ENCODE results near the gene HMSD.

Gene HMSD

DNA sequence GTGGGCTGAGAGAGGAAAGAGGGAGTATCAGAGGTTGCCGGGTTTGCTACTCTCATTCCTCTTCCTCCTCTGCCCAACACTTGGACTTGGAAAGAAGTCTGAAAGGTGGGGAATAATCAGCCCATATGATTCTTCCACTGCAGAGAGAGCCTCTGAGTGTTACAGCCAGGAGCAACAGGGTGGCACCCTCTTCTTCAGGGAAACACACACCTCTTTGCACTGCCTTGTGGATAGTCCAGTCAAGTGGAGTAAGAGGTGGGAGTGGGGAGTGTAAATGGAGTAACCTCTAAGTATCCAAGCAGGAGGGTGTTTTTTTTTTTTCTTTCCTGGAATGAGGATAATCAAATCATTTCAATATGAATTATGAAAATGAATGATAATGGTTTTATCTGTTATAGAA is 11.8 kb downstream of the HMSD start:
- no peak for DNase-seq

DNA sequence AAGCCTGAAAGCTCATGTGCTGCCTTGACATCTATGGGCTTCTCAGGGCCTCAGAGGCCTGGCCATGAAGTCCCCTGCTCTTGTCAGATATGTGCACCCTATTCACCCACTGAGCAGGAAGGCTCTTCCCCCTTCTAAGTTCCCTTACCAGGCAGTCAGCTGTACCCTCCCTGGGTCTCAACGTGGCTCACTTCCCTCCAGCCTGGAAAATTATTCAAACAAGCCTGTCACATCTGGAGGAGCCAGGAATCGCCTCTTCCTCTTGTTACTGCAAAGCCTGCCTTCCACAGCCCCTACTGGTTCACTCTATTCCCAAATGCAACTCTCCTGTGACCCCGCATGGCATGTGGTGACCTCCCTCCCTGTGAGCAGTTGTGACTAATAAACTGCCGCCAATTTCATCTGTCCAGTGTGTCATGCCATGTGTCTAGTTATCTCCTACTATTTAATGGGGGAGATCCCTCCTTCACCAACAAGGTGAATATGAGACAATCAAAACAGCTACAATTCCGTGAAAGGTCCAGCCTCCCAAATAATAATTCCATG is 12.4 kb downstream of the HMSD start:
- DNase-seq, result no peak

DNA sequence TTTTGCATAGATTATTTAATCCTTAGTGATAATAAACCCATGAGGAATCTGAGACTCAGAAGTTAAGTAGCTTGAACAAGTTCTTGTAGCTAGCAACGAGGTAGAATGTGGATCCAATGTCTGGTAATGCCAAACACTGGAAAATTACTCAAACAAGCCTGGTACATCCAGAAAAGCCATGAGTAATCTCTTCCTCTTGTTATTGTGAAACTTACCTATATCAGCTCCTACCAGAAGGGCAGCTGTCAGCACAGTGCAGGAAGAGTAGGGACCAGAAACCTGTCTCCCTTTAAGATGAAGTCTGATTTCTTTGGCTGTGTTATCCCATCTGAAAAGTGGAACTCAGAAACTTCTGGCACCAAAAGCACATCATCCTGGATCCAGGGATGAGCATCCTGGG is 13.0 kb downstream of the HMSD start:
- DNase-seq, result no peak

DNA sequence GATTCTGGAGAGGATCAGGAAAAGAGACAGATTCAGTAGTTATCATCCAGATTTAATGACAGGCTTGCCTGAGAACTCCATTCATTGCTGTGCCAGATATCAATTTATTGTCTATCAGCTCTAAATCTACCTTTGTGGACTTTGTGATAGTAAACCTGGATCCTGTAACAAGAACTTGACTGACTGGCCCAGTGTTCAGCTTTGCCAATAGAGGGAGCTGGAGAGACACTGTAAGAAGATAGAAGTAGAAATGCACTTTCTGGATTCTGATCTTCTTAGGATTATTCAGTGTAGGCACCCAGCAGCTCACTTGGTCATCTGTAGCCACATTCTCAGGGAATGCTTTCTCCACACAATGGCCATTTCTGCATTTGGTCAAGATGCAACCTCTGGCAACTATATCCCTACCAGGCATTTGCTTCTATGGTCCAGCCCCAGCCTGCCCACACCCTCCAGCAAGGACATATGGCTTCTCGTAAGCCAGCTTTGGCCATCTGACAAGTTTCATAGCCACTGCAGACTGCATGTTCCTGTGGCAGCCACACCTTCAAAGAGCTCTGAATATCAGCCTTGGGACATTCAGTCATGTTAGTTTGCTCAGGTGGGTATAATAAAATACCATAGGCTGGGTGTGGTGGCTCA is 14.6 kb downstream of the HMSD start:
- peak; percentile 34 for DNase-seq

DNA sequence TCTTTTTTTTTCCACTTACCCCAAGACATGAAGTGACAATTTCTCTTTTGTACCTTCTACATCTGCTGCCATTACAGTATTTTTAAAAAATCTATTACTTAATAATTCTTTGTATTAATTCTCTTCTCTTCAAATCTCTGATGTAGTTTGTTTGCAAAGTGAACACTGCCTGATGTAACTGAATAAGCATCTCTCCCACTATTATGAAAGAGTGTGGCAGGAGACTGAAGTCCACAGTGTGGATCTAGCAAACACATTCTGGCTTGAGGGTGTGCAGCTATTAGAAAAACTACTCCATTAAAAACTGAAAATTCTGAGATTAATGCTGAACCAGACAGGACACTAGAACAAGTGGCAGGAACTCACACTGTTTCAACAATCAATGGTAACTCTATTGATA is 15.8 kb downstream of the HMSD start:
- no peak for DNase-seq

DNA sequence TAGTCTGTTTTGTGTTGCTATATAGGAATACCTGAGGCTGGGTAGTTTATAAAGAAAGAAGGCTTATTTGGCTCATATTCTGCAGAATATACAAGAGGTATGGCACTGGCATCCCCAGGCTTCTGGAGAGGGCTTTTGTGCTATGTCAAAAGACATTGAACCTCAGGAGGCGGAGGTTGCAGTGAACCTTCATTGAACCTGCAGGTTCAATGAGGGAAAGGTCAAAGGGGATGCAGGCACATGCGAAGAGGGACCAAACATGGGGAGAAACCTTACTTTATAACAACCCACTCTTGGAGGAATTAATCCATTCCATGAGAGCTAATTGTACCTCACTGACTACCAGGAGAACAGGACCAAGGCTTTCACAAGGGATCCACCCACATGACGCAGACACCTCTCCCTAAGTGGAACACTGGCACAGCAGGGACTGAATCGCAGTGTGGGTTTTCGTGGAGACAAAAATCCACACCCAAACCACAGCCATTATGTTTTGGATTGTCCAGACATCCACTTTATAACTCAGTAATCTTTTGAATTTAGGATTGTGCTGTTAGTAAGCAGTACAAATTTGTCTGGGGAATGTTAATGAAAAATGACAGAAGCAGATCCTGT is 16.7 kb downstream of the HMSD start:
- DNase-seq, result no peak

DNA sequence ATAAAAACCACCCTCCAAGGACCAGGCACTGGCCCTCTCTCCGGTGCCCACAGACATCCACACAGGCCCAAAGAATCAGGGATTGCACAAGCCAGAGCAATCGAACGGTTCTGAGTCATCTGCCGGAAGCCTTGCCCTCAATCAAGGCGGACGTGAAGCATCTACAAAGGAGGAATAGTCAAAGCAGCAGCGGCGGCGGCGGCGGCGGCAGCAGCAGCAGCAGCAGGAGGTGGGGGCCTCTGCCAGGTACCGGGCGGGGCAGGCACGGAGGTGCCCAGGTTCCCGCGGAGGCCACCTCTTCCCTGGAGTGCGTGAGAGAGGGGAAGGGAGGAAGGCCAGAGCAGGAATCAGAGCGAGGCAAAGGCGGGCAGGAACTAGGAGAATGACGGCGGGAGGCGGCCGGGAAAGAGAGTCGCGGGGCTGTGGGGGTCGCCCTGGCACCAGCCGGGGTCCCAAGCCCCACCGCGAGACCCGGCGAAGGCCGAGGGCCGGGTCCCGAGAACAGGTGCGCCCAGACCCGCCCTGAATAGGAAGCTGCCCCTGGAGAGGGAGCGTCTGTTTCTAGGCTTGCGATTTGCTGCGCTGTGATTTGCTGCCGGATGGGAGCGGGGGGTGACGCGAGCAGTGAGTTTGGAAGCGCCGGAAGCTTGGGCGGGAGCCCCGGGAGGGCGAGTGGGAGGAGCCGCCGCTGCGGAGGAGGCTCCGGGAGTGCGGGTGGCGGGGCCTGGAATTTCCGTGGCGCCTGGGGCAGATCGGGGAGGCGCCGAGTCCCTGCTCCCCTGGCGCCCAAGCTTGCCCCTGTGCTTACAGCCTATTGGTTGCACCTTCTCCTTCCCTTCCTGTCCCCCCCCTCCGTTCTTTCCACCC is 21.1 kb downstream of the HMSD start, which contains the start of gene SERPINB8:
Gene SERPINB8, plus strand, starts transcription at position 140 of the 867 bp plus-strand sequence. CDS start 8,228 bp downstream, outside the sequence.
- peak; percentile 76 for DNase-seq

DNA sequence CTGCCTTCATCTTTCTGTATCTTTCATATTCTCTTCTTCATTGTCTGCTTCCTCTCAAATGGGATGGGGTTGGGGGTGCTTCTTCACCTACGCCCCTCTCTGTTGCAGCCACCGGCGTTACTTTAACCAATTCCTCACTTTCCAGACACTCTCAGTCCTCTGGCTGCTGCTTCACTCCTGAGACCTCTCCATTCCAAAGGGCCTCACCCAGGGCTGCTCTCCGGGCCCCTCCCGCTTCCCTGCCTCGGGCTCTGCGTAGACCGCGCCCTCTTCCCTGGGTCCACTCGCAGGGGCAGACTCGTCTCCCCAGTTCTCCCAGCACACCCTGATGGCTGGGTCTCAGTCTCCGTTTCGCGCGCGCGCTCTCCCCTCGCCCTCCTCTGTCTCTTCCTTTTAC is 21.7 kb downstream of the HMSD start:
- no peak for DNase-seq

DNA sequence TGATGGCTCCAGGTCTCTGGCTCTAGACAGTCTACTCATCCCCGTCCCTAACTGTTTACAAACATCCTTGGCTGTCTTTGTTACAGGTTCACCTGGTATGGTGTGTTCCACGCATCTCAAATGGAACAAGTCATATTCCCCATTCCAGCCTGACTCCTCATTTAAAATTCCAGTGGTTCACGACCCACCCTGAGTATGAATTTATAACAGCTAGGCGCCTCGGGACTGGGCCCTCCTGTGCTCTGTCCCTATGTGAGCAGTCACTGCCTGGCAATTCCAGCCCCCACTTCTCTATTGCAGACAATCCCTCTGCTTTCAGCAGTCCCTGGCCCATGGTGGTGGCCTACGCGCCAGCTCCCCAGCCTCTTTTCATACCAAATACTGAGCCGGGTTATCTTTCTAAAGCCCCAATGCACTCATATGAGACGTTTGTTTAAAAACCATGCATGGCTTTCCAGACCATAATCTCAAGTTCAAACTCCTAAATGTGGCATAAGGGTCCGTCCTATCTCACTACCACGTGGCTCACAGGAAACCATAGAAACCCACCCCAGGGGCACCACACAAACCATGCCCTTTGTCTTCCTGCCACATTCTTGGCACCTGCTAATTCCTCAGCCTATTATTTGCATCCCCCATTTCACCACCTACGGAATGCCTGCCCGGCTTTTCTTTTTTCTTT is 22.4 kb downstream of the HMSD start:
- no peak for DNase-seq

DNA sequence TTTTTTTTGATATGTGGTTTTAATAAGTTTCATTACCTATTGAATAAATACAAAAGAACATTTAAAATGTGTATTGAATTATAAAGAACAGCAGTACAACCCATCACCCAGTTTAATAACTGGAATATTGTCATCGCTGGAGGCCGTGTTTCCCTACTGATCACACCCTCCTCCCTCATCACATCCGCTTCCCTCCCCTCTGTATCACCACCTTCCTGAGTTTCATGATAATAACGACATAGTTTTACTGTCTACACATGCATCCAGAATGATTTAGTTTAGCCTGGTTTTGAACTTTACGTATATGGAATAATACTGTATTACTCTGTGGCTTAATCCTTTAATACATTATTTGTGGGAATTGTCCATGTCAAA is 22.9 kb downstream of the HMSD start:
- no peak for DNase-seq

DNA sequence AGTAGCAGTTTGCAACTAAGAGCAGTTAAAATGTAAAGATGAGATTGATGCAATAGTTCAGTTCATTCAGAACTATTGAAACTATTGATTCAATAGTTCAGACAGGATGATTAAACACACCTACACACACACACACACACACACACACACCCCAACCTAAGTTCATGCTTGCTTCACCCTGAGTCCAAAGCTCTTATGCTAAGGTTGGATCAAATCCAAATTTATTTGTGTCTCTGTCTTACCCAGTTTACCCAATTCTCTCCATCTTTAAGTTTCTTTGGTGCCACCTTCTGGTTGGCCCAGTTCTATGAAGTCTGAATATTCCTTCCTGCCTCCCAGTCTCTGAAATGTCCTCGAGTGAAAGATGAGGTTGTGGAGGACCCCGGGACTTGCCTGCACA is 25.9 kb downstream of the HMSD start:
- DNase-seq, result no peak

DNA sequence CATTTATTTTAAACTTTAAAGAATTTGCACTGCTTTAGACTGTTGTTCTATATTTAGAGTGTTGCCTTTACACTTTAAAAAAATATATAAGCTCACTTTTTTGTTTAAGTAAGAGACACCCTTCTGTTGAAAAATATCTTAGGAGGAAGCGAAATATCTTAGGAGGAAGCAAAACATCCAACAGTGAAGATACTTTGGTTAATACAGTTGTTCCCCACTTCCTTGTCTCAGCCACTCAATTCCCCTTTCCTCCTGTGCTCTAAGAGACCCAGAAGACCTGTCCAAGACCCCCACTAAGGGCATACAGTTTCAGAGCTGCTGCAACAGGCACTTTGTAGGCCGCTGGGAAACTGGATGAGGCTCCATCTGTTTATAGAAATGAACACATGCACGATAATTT is 26.5 kb downstream of the HMSD start:
- no peak for DNase-seq

DNA sequence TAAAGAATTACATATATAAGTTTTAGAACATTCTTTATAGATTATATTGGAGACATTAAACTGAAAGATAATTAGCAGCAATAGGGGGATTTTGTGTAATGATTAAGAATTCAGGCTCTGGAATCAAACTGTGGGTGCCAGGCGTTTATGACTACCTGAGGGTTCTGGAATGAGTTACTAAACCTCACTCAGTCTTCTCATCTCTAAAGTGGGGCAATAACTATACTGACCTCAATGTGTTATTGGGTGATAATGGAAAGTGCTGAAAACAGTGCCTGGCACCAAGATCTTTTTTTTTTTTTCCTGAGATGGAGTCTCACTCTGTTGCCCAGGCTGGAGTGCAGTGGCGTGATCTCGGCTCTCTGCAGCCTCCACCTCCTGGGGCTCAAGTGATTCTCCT is 27.9 kb downstream of the HMSD start:
- DNase-seq, result no peak

DNA sequence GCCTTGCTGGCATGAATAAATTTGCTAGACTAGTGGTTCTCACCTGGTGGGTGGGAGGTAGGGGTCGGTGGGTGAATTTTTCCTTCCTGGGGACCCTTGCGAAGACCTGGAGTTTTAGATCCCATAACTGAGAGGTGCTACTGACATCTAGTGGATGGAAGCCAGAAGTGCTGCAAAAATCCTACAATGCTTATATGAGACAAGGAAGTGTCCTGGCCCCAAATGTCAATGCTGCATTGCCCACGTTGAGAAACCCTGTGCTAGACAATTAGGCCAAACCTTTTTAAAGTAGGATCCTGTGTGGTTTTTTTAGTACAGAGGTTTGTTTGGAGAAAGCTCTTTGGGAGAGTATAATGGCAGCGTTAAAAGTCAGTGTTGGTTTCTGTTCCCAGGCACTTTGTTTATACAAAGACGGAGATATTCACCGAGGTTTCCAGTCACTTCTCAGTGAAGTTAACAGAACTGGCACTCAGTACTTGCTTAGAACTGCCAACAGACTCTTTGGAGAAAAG is 30.4 kb downstream of the HMSD start:
- DNase-seq, result peak; percentile 16

DNA sequence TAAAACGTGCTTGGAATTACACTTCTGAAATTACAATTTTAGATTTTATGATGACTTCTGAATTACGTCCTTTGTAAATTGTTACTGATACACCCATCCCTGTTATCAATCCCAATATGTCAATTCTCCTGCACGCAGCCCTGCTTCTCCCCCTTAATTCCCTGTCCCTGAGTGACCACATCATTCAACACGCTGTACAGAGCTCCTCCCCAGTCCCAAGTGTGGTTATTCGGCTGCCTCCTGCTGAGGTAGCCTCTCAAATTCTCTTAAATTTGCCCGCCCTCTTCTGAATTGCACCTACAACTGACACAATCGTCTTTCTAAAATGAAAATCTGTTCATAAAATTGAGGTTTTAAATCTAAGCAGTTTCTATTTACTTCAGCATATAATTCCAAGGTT is 30.9 kb downstream of the HMSD start:
- DNase-seq, result no peak

DNA sequence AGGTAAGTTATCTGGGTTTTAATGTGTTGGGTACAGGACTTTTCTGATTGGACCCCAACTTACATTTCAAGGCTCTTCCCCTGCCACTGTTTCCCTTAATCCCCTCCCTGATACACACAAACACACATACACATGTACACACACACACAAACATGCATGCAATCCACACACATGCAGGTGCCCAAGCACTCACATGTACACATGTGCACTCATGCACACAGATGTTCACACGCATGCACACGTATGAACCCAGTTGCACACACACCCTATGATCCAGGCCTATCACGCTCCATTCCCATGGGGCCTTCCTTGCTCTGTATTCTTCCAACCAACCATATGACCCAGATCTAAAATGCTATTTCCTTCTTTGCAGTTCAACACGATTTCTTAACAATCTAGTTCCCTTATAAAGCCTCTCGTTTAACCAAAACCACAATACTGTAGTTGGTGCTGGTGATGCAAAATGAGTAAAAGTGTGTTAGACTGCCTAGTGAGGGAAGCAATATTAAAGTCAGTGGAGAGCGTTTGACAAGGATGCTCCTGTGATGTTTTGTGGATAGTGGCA is 31.9 kb downstream of the HMSD start:
- no peak for DNase-seq

DNA sequence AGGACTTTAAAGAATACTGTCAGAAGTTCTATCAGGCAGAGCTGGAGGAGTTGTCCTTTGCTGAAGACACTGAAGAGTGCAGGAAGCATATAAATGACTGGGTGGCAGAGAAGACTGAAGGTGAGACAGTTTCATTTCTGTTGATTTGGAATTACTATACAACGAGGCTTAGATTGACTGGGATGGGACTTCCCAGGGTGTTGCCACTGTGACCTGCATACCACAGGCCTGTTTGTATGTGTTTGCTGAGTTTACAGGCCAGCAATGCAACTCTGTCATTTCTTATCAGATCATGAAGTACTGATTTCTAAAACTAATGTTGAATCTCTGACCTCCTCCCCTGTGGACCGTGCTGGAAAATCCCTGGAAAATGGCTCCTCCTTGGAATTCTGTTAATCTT is 32.6 kb downstream of the HMSD start:
- DNase-seq, result no peak

DNA sequence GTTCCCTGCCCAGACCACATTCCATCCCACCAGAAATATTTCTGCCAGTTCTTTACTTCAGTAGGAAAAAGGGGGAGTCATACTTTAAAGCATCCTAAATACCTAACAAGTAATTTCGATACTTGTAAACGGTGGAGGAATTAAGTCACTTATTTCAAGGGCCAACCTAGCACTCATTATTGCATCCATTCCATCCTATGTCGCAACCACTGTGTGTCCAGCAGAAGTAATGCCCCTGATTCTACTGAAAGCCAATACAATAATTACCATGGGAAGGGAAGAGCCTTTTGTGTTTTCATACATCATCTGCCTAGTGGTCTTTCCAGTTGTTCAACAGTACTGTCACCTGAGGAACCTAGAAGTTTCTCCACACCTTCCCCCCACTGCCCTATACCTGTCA is 33.3 kb downstream of the HMSD start:
- no peak for DNase-seq

DNA sequence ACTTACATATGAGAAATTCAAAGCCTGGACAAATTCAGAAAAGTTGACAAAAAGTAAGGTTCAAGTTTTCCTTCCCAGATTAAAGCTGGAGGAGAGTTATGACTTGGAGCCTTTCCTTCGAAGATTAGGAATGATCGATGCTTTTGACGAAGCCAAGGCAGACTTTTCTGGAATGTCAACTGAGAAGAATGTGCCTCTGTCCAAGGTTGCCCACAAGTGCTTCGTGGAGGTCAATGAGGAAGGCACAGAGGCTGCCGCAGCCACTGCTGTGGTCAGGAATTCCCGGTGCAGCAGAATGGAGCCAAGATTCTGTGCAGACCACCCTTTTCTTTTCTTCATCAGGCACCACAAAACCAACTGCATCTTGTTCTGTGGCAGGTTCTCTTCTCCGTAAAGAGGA is 37.8 kb downstream of the HMSD start:
- no peak for DNase-seq

DNA sequence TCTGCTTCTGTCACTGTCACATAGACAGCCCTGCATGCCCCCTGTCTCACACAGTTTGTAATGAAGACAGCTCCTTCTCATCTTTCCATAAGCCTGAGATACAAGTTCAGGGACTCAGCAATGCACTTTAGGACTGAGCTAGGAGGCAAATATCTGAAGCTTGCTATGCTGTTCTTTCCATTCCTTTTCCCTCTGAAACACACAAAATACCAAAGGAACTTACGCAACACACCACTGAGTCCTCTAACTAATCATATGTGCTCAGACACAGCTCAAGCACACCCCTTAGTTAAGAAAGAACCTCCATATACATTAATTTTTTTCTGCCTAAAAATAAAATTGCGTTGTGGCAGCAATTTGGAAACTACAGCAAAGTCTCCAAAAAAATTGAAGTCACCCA is 38.6 kb downstream of the HMSD start:
- DNase-seq, result no peak

DNA sequence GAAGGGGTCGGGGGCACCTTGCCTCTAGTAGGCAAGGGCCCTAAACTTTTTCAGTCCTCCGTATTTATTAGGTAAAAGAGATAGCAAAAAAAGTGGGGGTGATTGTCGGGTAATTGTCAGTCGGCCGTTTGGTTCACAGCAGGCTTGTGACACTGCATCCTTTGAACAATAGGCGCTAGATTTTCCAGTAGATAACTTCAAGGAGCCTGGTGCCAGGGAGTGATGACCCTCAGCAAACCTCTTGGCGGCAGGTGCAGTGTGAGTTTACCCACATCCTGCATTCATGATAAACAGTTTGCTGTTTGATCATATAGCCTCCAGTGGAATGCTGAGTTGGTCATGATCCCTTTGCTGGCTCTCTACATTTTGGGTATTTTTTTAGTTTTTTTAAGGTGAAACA is 43.6 kb downstream of the HMSD start:
- DNase-seq, result no peak

DNA sequence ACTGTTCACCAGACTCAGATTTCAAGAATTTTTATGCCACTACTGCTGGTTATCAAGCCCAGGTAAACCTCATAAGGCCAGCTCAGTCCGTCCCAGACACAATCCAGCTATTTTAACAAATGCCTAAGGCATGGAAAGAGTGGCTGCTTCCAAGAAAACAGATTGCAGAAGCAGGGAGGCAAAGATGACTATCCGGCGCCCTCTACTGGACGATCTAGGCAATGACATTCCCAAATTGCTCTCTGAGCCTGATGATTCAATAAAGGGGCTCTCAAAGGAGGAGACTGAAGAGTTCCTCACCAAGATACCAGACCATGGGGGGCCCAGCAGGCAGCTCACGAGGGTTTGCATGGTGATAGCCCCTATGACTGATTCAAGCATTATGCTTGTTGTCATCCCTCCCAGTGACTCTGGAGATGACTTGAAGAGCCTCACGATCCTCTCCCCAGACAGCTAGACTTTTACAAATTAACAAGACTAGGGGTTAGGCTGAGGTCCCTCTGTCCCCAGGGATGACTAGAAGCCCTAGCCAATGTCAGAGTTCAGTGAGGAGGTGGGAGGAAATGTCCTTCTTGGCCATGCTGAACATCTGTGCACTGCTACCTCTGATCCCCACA is 45.8 kb downstream of the HMSD start:
- peak; percentile 38 for DNase-seq

All from activated CD4-positive, alpha-beta T cell treated with anti-CD3 and anti-CD28 coated beads, Interleukin-2, amount 50 U/mL, for 1 hour (primary cell).